BLaER1 (cell line): ENCODE measurements around the gene NUTM2A.
"Not testable (repeated sequence)": the region's sequence is repeated elsewhere in the genome, so short reads cannot be mapped to it uniquely, and the experiment has no call there.

Source experiments
- H3K27ac ChIP-seq: shearing (Covaris generic); formaldehyde crosslinking; 2 replicates; pipeline ENCODE4 v1.8.1; 2022
- H3K27me3 ChIP-seq: shearing (Covaris generic); formaldehyde crosslinking; 2 replicates; pipeline ENCODE4 v1.8.1; 2022
- H3K36me3 ChIP-seq: shearing (Covaris generic); formaldehyde crosslinking; 2 replicates; pipeline ENCODE4 v1.8.1; 2022
- H3K4me1 ChIP-seq: shearing (Covaris generic); formaldehyde crosslinking; 2 replicates; pipeline ENCODE4 v1.8.1; 2022
- H3K4me2 ChIP-seq: shearing (Covaris generic); formaldehyde crosslinking; 2 replicates; pipeline ENCODE4 v1.8.1; 2022
- H3K4me3 ChIP-seq: shearing (Covaris generic); formaldehyde crosslinking; 2 replicates; pipeline ENCODE4 v1.8.1; 2022
- H3K9ac ChIP-seq: shearing (Covaris generic); formaldehyde crosslinking; 2 replicates; pipeline ENCODE4 v1.8.1; 2022
- H3K9me3 ChIP-seq: shearing (Covaris generic); formaldehyde crosslinking; 2 replicates; pipeline ENCODE4 v1.8.1; 2022
- H4K20me1 ChIP-seq: shearing (Covaris generic); formaldehyde crosslinking; 2 replicates; pipeline ENCODE4 v1.8.1; 2022

Gene NUTM2A

GRCh38 chr10:87225148-87225547 lies at the start of gene NUTM2A:
Gene NUTM2A, plus strand, starts transcription at chr10:87225448. Its CDS starts 383 bp downstream, at chr10:87225831.
- not testable (repeated sequence) for H3K4me2 ChIP-seq, H3K4me1 ChIP-seq, H4K20me1 ChIP-seq, H3K36me3 ChIP-seq, H3K27me3 ChIP-seq, H3K9me3 ChIP-seq, H3K9ac ChIP-seq, H3K27ac ChIP-seq, H3K4me3 ChIP-seq

GRCh38 chr10:87177587-87177986 lies 47.7 kb upstream of the NUTM2A start:
- H3K36me3 ChIP-seq: peaks cover 13% of the 10 kb centered on the region; the same call in 1 of the 2 replicates
- H3K27ac ChIP-seq, H3K4me3 ChIP-seq, H3K9ac ChIP-seq, H3K4me2 ChIP-seq, H3K27me3 ChIP-seq, H3K4me1 ChIP-seq, H4K20me1 ChIP-seq, H3K9me3 ChIP-seq: not testable (repeated sequence)

DNA sequence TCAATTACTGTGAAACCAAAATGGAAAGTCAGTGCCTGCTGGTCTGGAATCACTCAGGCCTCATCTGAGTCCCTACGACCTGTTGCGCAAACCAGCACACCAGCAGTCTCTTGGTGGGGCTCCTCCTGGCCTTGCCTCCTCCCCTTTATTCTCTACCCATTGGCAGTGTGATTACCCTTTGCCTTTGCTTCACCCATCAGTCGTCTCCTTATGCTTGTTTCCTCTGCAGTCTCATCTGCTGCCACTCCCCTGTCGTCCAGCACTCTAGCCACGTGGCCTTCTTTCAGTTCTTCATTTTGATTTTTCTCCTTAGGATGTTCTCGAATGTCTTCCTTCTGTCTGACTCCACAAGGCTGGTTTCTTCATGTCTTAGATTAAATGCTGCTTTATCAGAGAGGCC lies 40.8 kb upstream of the NUTM2A start:
- H3K4me1 ChIP-seq, H3K4me3 ChIP-seq, H3K27me3 ChIP-seq, H3K9ac ChIP-seq, H3K27ac ChIP-seq, H4K20me1 ChIP-seq, H3K4me2 ChIP-seq: not testable (repeated sequence)
- H3K36me3 ChIP-seq: peaks cover 36% of the 10 kb centered on the region
- peaks cover 27% of the 10 kb centered on the region for H3K9me3 ChIP-seq

DNA sequence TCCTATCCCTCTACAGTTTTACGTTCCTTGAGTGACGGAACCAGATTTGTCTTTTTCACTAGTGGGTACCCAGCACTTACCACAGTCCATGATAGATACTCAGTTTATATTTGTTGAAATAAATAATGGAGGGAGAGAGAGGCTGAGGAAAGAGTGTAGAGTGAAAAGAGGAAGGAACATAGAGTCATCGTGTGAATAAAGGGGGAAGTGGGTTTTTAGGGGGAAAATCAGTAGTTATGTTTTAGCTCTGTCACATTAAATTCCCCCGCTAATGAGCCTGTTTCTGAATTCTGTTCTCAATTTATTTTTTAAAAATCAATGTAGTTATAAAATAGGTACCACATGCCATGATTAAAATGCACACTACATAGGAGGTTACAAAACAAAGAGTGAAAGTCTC lies 39.2 kb upstream of the NUTM2A start:
- not testable (repeated sequence) for H3K4me2 ChIP-seq, H3K4me3 ChIP-seq, H3K27me3 ChIP-seq, H3K27ac ChIP-seq, H4K20me1 ChIP-seq, H3K4me1 ChIP-seq, H3K9ac ChIP-seq
- Histone ChIP-seq H3K9me3 (peaks cover 27% of the 10 kb centered on the region), H3K36me3 (peaks cover 40% of the 10 kb centered on the region)

DNA sequence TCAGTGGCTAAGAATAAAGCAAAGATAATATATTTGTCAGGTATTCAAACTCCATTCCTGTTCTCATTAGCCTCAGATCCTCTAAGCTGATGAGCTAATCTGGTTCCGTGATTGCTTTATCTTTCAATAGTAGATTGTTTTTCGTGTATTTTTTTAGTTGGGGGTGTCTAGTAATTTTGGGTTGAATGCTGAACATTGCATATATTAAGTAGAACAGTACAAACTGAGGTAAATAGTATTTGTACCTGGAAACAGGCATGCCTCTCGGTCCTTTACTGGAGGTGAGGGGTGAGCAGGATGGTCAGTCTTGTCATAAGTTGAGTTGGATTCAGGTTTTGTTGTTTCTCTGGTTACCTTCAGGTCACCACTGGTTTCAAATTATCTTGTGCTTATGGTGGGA lies 37.7 kb upstream of the NUTM2A start:
- H3K9ac ChIP-seq, H4K20me1 ChIP-seq: not testable (repeated sequence)

DNA sequence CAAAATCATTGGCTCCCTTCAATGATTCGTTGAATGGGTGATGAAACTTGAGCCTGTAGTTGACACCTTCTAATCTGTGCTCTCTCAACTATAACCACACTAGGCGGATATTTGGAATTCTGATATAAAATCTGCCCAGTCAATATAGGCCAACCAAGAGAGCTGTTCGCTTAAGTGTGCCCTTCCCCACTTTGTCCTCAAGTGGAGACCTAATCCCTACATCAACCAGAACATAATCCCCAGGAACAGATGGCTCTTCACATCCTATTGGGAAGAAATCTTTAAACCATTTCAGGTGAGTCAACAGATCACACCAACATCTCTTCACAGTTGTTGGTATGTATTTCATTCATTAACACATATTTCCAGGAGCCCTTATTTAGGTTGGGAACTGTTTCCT lies 33.4 kb upstream of the NUTM2A start:
- H4K20me1 ChIP-seq, H3K9ac ChIP-seq, H3K27ac ChIP-seq, H3K4me1 ChIP-seq, H3K4me3 ChIP-seq, H3K27me3 ChIP-seq, H3K4me2 ChIP-seq: not testable (repeated sequence)
- peaks cover 12% of the 10 kb centered on the region for H3K9me3 ChIP-seq
- peaks cover 36% of the 10 kb centered on the region for H3K36me3 ChIP-seq

More for the DNA sequence above, 37.7 kb upstream of the NUTM2A start:
- not testable (repeated sequence) for H3K27ac ChIP-seq, H3K27me3 ChIP-seq, H3K4me2 ChIP-seq, H3K4me3 ChIP-seq, H3K4me1 ChIP-seq
- peaks cover 21% of the 10 kb centered on the region for H3K9me3 ChIP-seq
- H3K36me3 ChIP-seq: peaks cover 42% of the 10 kb centered on the region

GRCh38 chr10:87200924-87201323 lies 24.3 kb upstream of the NUTM2A start:
- H3K9me3 ChIP-seq, H4K20me1 ChIP-seq, H3K4me3 ChIP-seq, H3K27me3 ChIP-seq, H3K27ac ChIP-seq, H3K9ac ChIP-seq, H3K36me3 ChIP-seq: not testable (repeated sequence)
- peaks cover 14% of the 10 kb centered on the region for H3K4me1 ChIP-seq
- H3K4me2 ChIP-seq: peak overlapping the region; percentile 25

DNA sequence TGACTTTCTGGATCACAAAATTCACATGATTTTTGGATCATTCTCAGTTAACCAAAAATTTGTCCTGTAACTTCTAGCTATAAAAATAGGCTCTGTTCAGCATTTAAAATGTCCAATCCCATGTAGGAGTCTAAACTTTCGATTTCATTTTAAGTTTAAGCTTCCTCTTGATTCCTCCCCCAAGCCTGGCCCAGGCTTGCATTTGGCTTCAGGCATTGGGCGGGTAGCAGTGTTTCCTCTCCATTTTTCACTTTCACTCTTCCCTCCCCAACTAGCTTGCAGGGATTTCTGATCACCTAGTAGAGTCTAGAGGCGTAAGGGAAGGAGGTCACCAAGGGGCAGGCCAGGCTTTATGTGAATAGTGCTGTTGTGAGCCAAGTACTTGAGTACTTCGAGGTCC lies 20.4 kb upstream of the NUTM2A start:
- not testable (repeated sequence) for H4K20me1 ChIP-seq, H3K9me3 ChIP-seq, H3K9ac ChIP-seq, H3K27ac ChIP-seq, H3K4me3 ChIP-seq, H3K36me3 ChIP-seq, H3K27me3 ChIP-seq
- Histone ChIP-seq H3K4me2 (peak overlapping the region; percentile 84), H3K4me1 (peaks cover 35% of the 10 kb centered on the region)

- H3K4me3 ChIP-seq, H3K27ac ChIP-seq, H3K9ac ChIP-seq, H4K20me1 ChIP-seq, H3K9me3 ChIP-seq, H3K27me3 ChIP-seq, H3K36me3 ChIP-seq: not testable (repeated sequence)
- H3K4me2 ChIP-seq: peak overlapping the region; percentile 40; the same call in 1 of the 2 replicates
- H3K4me1 ChIP-seq: peaks cover 32% of the 10 kb centered on the region
Measured at GRCh38 chr10:87206922-87207321, 18.3 kb upstream of the NUTM2A start.

DNA sequence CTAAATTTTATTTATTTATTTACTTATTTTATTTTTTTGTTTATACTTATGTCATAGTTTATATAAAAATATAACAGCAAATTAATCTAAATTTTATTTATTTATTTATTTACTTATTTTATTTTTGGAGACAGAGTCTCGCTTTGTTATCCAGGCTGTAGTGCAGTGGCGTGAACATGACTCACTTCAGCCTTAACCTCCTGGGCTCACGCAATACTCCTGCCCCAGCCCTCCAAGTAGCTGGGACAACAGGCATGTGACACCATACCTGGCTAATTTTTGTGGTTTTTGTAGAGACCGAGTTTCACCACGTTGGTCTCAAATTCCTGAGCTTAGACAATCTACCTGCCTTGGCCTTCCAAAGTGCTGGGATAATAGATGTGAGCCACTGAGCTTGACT lies 14.9 kb upstream of the NUTM2A start:
- not testable (repeated sequence) for H3K9ac ChIP-seq, H3K4me3 ChIP-seq, H3K9me3 ChIP-seq, H3K36me3 ChIP-seq, H3K4me2 ChIP-seq, H3K27ac ChIP-seq, H4K20me1 ChIP-seq, H3K27me3 ChIP-seq
- peaks cover 59% of the 10 kb centered on the region for H3K4me1 ChIP-seq

- H4K20me1 ChIP-seq, H3K4me3 ChIP-seq, H3K9ac ChIP-seq, H3K4me2 ChIP-seq, H3K9me3 ChIP-seq, H3K27me3 ChIP-seq, H3K27ac ChIP-seq, H3K36me3 ChIP-seq: not testable (repeated sequence)
- peaks cover 63% of the 10 kb centered on the region for H3K4me1 ChIP-seq
Measured at GRCh38 chr10:87211848-87212247, 13.4 kb upstream of the NUTM2A start.

GRCh38 chr10:87213150-87213765 lies 12.0 kb upstream of the NUTM2A start:
- H3K4me2 ChIP-seq: peak overlapping the region; percentile 82
- H3K9ac ChIP-seq: peak overlapping the region; percentile 62; the same call in 1 of the 2 replicates
- not testable (repeated sequence) for H3K9me3 ChIP-seq, H4K20me1 ChIP-seq, H3K27me3 ChIP-seq, H3K4me3 ChIP-seq, H3K36me3 ChIP-seq
- H3K27ac ChIP-seq: peak overlapping the region; percentile 86
- peaks cover 50% of the 10 kb centered on the region for H3K4me1 ChIP-seq

GRCh38 chr10:87213806-87214205 lies 11.4 kb upstream of the NUTM2A start:
- peak overlapping the region; percentile 86 for H3K27ac ChIP-seq
- peak overlapping the region; percentile 46 for H3K4me3 ChIP-seq
- peak overlapping the region; percentile 62; the same call in 1 of the 2 replicates for H3K9ac ChIP-seq
- not testable (repeated sequence) for H3K36me3 ChIP-seq, H4K20me1 ChIP-seq, H3K9me3 ChIP-seq, H3K27me3 ChIP-seq
- peaks cover 48% of the 10 kb centered on the region for H3K4me1 ChIP-seq
- peak overlapping the region; percentile 82 for H3K4me2 ChIP-seq

GRCh38 chr10:87216120-87216519 lies 9.1 kb upstream of the NUTM2A start:
- Histone ChIP-seq H3K27ac (peak overlapping the region; percentile 68), H3K4me2 (peak overlapping the region; percentile 82), H3K4me1 (peaks cover 48% of the 10 kb centered on the region)
- H3K9me3 ChIP-seq, H3K36me3 ChIP-seq, H3K4me3 ChIP-seq, H4K20me1 ChIP-seq, H3K9ac ChIP-seq, H3K27me3 ChIP-seq: not testable (repeated sequence)

DNA sequence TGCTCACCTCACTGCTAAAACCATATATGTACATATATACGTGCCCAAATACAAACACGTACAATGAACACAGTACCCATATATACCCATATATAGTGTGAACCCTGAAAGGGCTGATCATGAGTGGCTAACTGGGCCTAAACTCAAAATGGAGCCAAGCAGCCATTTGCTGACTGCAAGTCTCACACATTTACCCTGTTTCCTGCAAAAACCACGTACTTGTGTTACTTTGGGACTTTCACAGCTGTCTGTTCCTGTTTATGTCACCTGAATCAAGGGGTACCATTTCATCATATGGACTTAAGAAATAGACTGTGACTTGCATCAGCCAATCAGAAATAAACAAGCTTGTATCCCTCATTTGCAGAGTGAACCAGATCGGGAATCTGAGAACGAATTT lies 5.9 kb upstream of the NUTM2A start:
- not testable (repeated sequence) for H3K4me3 ChIP-seq, H3K27ac ChIP-seq, H3K9ac ChIP-seq, H3K36me3 ChIP-seq, H3K27me3 ChIP-seq, H3K9me3 ChIP-seq, H4K20me1 ChIP-seq, H3K4me2 ChIP-seq
- peaks cover 26% of the 10 kb centered on the region for H3K4me1 ChIP-seq
